ENCODE measurements around the gene GIMAP7.

- no peak for TF ChIP-seq EZH2phosphoT487 (IDR thresholded peaks at IDR 0.05)
- TF ChIP-seq CTCF (IDR thresholded peaks at IDR 0.05) = no peak
These were observed 32.8 kb upstream of the GIMAP7 start for GRCh38 chr7:150481922-150482321.

Measured in neural progenitor cell (in vitro differentiated cells).